Duodenal mucosa (tissue), 2 donors: ENCODE results near the gene SMIM5.

Experiments
- H3K27ac ChIP-seq: one replicate; pipeline ENCODE4 v1.7.0; 2013; ENCODE audit warnings: low read depth, low read length
- H3K27me3 ChIP-seq, 2 donors: one replicate each; pipeline ENCODE4 v1.7.0; 2013; ENCODE audit warnings: low read length in 2 of 2, control low read depth in 1 of 2; ENCODE audit not compliant: insufficient read depth in 2 of 2, control insufficient read depth in 1 of 2
- H3K36me3 ChIP-seq, 2 donors: one replicate each; pipeline ENCODE4 v1.7.0; 2013; ENCODE audit warnings: low read length in 2 of 2, control low read depth in 1 of 2; ENCODE audit not compliant: insufficient read depth in 2 of 2, control insufficient read depth in 1 of 2
- H3K4me1 ChIP-seq, 2 donors: one replicate each; pipeline ENCODE4 v1.7.0; 2013; ENCODE audit warnings: low read length in 2 of 2, control low read depth in 1 of 2; ENCODE audit not compliant: insufficient read depth in 2 of 2, control insufficient read depth in 1 of 2
- H3K4me3 ChIP-seq, 2 donors: one replicate each; pipeline ENCODE4 v1.7.0; 2013; ENCODE audit warnings: low read length in 2 of 2, low read depth in 1 of 2
- H3K9ac ChIP-seq, 2 donors: one replicate each; pipeline ENCODE4 v1.7.0; 2013; ENCODE audit warnings: low read length in 2 of 2, low read depth in 1 of 2
- H3K9me3 ChIP-seq, 2 donors: one replicate each; pipeline ENCODE4 v1.7.0; 2013; ENCODE audit warnings: low read length in 2 of 2, control low read depth in 1 of 2; ENCODE audit not compliant: control insufficient read depth in 1 of 2

Gene SMIM5

GRCh38 chr17:75603123-75603522, 30.1 kb upstream of the SMIM5 start:
- Histone ChIP-seq H3K4me1 (peaks cover 8 to 16% of the 10 kb centered on the region in 2 donors), H3K36me3 (no peaks in the 10 kb centered on the region), H3K9me3 (no peaks in the 10 kb centered on the region), H3K4me3 (no peak overlapping the region), H3K9ac (no peak overlapping the region), H3K27me3 (no peaks in the 10 kb centered on the region), H3K27ac (no peak overlapping the region)

- H3K4me3 ChIP-seq, result no peak overlapping the region
- H3K27me3 ChIP-seq, result no peaks in the 10 kb centered on the region
- H3K9me3 ChIP-seq, result no peaks in the 10 kb centered on the region
- peaks cover 8 to 16% of the 10 kb centered on the region in 2 donors for H3K4me1 ChIP-seq
- H3K9ac ChIP-seq, result no peak overlapping the region
- no peaks in the 10 kb centered on the region for H3K36me3 ChIP-seq
- H3K27ac ChIP-seq, result no peak overlapping the region
These were observed 29.1 kb upstream of the SMIM5 start for GRCh38 chr17:75604034-75604695.

- H3K4me1 ChIP-seq, result peaks cover 12 to 24% of the 10 kb centered on the region in 2 donors
- no peak overlapping the region for H3K27ac ChIP-seq
- H3K4me3 ChIP-seq, result no peak overlapping the region
- no peaks in the 10 kb centered on the region for H3K9me3 ChIP-seq
- H3K36me3 ChIP-seq, result no peaks in the 10 kb centered on the region
- H3K9ac ChIP-seq, result peak overlapping the region in 1 of 2 donors; percentile 43
- H3K27me3 ChIP-seq, result no peaks in the 10 kb centered on the region
These were observed 27.4 kb upstream of the SMIM5 start for GRCh38 chr17:75605790-75606189.

GRCh38 chr17:75607086-75607485, 26.1 kb upstream of the SMIM5 start:
- Histone ChIP-seq H3K27me3 (no peaks in the 10 kb centered on the region), H3K4me1 (peaks cover 12 to 30% of the 10 kb centered on the region in 2 donors), H3K36me3 (no peaks in the 10 kb centered on the region), H3K27ac (peak overlapping the region; percentile 30), H3K9ac (no peak overlapping the region), H3K9me3 (no peaks in the 10 kb centered on the region), H3K4me3 (no peak overlapping the region)

- peak overlapping the region; percentile 69 to 75 for H3K4me3 ChIP-seq
- H3K9me3 ChIP-seq, result no peaks in the 10 kb centered on the region
- H3K27me3 ChIP-seq, result no peaks in the 10 kb centered on the region
- H3K36me3 ChIP-seq, result peaks cover 12 to 24% of the 10 kb centered on the region in 2 donors
- peak overlapping the region; percentile 80 for H3K27ac ChIP-seq
- peak overlapping the region; percentile 73 to 75 for H3K9ac ChIP-seq
- peaks cover 12 to 37% of the 10 kb centered on the region in 2 donors for H3K4me1 ChIP-seq
These were observed 22.9 kb upstream of the SMIM5 start for GRCh38 chr17:75610103-75610984.

GRCh38 chr17:75611851-75612429, 21.3 kb upstream of the SMIM5 start:
- Histone ChIP-seq H3K4me1 (peaks cover 23 to 49% of the 10 kb centered on the region in 2 donors), H3K27ac (peak overlapping the region; percentile 80), H3K36me3 (peaks cover 12 to 40% of the 10 kb centered on the region in 2 donors), H3K27me3 (no peaks in the 10 kb centered on the region), H3K9me3 (no peaks in the 10 kb centered on the region), H3K4me3 (peak overlapping the region; percentile 69 to 75), H3K9ac (peak overlapping the region; percentile 73 to 75)

GRCh38 chr17:75612906-75613626, 20.2 kb upstream of the SMIM5 start:
- H3K36me3 ChIP-seq, result peaks cover 16 to 51% of the 10 kb centered on the region in 2 donors
- H3K9ac ChIP-seq, result peak overlapping the region in 1 of 2 donors; percentile 39
- no peaks in the 10 kb centered on the region for H3K27me3 ChIP-seq
- peaks cover 30 to 59% of the 10 kb centered on the region in 2 donors for H3K4me1 ChIP-seq
- H3K4me3 ChIP-seq, result peak overlapping the region; percentile 28 to 47
- no peak overlapping the region for H3K27ac ChIP-seq
- H3K9me3 ChIP-seq, result no peaks in the 10 kb centered on the region

GRCh38 chr17:75614006-75614405, 19.2 kb upstream of the SMIM5 start:
- H3K4me1 ChIP-seq, result peaks cover 30 to 59% of the 10 kb centered on the region in 2 donors
- no peak overlapping the region for H3K4me3 ChIP-seq
- no peaks in the 10 kb centered on the region for H3K27me3 ChIP-seq
- H3K9me3 ChIP-seq, result no peaks in the 10 kb centered on the region
- H3K27ac ChIP-seq, result no peak overlapping the region
- H3K36me3 ChIP-seq, result peaks cover 19 to 60% of the 10 kb centered on the region in 2 donors
- H3K9ac ChIP-seq, result peak overlapping the region in 1 of 2 donors; percentile 39

GRCh38 chr17:75614556-75615270, 18.5 kb upstream of the SMIM5 start:
- Histone ChIP-seq H3K4me1 (peaks cover 30 to 57% of the 10 kb centered on the region in 2 donors), H3K9me3 (no peaks in the 10 kb centered on the region), H3K27ac (peak overlapping the region; percentile 42), H3K4me3 (no peak overlapping the region), H3K36me3 (peaks cover 19 to 66% of the 10 kb centered on the region in 2 donors), H3K27me3 (no peaks in the 10 kb centered on the region), H3K9ac (peak overlapping the region; percentile 18)
